HL-60/S4 treated with phorbol 12-myristate 13-acetate at 8.2 ng/mL for 4 days and 3 days (cell line): ENCODE results near the gene PDGFC.

Experiments used
- in situ Hi-C: fragments of 300-500 bp; cut with MboI; formaldehyde crosslinking; loops from 2 replicates; pipeline ENCODE4 v1.15.0; 2022; ENCODE audit warnings: low sequenced_read_pairs

PDGFC gene

GRCh38 chr4:156971676-156972378 is at the start of gene PDGFC:
TSS of gene PDGFC (minus strand) at chr4:156971799. CDS start at chr4:156970903, 896 bp downstream.
- in situ Hi-C loops: no loop called here

DNA sequence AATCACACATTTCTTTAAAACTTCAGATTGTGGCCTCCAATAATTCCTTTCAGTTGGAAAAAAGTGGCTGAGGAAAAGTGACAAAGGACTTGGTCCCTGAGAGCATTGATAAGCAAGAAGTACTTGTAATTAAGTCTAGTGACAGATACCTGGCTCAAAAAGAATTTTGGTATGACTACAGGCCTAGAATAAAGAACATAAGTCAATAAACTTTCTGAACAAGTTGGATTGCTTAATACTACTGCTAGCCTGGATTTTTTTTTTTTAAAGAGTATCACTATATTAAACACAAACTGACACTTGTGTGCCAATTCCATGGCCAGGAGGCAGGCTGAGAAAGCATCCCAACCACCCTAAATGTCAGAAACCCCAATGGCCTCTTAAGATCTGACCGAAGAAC is 49.3 kb upstream of the PDGFC start:
- in situ Hi-C loops: no loop called here

DNA sequence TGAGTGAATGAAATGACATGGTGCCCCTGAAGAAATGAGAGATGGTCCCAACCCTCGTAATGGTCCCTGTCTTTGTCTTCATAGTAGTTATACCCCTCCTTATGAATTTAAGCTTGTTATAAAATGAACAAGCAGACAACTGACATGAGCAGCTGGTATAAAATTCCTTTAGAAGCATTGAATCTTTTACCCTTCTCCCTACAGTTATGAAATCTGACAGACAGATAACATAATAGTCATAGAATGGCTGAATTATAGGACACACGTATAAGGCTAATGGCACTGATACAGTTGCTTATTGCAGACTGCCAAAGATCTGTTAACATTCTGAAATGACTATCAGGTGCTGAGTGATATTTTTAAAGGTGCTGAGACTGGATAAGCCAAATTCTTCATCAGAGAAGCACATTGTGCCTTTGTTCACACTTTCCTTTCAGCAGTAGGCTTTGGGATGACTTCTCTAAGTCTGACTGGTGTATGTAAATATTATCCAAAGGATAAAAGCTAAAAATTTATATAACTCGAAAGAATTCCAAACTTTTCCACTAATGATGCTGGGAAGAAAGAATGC is 47.4 kb upstream of the PDGFC start:
- in situ Hi-C loops: no loop called here

DNA sequence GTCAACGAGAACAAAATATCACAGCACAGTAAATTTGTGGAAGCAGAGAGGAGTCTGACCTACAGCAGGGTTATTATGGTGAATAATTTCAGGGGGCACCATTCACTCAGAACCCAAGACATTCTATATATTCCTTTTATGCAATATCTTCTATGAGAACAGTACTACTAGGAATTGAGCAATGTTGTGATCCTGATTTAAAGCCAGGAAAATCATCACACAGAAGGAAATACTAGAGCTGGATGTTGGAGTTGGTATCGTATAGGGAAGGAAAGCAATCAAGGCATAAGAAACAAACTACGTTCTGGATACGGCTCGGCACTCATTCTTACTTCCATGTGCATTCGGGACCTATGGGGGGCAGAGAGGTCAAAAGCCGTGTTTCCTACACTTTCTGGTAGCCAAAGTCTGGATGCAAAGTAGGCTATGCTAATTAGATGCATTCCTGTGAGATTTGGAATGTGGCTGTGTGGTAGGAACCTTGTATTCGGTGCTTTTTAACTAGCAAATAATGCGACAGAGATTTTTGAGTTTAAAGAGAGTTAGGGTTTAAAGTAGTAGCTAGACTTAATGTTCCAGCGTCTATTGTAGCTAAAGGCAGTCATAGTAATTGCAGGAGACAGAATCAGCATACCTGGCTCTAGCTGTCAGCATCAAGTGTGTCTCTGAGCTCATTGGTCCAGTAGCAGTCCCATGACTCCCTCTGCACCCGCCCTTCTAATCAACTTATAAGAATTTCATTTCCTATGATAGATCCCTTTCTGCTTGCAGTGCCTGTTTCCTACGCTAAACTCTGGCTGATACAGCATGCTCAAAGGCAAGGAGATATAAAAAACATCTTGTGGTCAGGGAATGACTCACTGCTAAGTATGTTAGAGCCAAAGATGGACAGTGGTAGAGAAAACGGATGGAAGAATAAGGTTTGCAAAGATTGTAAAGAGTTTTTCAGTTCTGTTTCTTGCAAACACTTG is 43.3 kb upstream of the PDGFC start:
- in situ Hi-C loops: no loop called here

DNA sequence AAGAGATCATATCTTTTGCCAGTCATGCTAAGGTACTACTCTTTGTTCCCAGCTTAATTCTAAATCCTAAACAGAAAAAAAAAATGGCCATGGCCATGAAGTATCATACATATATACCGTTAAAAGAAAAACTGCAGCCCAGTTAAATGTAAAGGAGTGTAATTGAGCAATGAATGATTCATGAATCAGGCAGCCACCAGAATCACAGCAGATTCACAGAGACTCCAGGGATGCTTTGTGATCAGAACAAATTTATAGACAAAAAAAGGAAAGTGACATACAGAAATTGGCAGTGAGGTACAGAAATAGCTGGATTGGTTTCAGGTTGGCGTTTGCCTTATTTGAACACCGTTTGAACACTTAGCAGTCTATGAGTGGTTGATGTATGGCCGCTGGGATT is 42.1 kb upstream of the PDGFC start:
- in situ Hi-C loops: no loop called here

- in situ Hi-C loops: no loop called here
These were observed 41.2 kb upstream of the PDGFC start for GRCh38 chr4:157012781-157013180.

DNA sequence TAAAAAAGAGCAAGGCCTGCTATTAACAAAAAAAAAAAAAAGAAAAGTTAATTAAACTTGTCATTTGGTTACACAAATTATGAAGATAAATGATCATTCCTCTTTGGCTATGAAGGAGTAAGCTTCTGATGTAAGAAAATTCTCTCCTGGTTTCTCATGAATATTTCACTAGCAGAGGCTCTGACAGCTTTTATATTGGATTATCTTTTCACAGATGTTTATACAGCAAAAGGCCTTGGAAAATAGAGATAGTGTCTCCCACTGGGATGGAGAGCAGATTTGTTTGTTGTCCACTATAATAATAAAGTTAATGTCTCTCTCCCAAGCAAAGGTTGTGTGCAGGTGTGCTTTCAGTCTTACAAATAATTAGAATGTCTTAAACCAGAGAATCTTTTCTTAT is 40.7 kb upstream of the PDGFC start:
- in situ Hi-C loops: no loop called here

GRCh38 chr4:157010630-157011029 is 39.0 kb upstream of the PDGFC start:
- in situ Hi-C loops: no loop called here

DNA sequence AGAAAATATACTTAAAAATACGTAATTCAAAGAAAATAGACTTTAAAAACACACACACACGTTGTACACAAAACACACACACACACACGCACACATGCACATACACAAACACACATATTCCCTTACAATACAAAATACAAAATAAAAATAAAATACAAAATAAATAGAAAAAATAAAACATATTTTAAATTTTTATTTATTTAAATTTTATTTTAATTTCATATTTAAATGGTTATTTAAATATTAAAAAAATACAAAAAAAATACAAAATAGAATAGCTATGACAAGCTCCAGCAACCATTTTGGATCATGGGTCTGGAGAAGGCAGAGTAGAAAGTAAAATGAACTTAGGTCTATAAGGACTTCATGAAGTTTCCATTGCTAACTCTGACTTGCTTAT is 34.2 kb upstream of the PDGFC start:
- in situ Hi-C loops: no loop called here

- in situ Hi-C loops: no loop called here
These were observed 33.6 kb upstream of the PDGFC start for GRCh38 chr4:157005193-157005592.

GRCh38 chr4:157004279-157005161 is 32.9 kb upstream of the PDGFC start:
- in situ Hi-C loops: no loop called here

GRCh38 chr4:156999175-156999517 is 27.5 kb upstream of the PDGFC start:
- in situ Hi-C loops: no loop called here

DNA sequence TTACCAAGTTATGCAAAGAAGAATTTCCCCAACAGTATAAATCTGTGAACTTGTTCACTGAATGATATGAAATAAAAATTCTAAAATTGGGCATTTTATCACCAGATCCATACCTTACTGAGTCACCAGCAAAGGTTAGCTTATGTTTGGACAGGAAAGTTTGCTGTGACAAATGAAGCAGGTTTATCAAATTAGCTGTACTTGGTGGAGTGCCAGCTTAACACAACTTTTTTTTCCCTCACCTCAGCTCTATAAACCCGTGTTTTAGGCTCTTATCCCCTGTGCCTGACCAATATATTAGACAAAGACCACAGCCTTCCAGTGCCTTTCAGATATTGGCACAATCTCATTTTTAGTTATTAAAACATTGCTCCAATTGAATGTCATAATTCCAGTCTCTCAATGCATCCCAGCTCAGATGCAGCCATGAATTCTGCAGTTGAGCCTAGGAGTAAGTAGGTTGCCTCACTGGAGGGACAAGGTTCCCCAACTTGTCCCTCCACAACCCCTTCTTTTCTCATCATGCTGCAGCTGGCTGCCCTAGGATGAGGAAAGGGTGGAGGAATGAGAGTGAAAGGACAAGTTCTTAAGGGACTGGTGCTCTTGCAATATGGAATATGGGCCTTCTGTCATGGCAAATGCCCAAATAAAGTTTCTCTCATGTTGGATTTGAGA is 27.0 kb upstream of the PDGFC start:
- in situ Hi-C loops: no loop called here

- in situ Hi-C loops: no loop called here
These were observed 21.3 kb upstream of the PDGFC start for GRCh38 chr4:156992943-156993342.

GRCh38 chr4:156991161-156991560 is 19.6 kb upstream of the PDGFC start:
- in situ Hi-C loops: no loop called here

GRCh38 chr4:156983366-156983765 is 11.8 kb upstream of the PDGFC start:
- in situ Hi-C loops: no loop called here

DNA sequence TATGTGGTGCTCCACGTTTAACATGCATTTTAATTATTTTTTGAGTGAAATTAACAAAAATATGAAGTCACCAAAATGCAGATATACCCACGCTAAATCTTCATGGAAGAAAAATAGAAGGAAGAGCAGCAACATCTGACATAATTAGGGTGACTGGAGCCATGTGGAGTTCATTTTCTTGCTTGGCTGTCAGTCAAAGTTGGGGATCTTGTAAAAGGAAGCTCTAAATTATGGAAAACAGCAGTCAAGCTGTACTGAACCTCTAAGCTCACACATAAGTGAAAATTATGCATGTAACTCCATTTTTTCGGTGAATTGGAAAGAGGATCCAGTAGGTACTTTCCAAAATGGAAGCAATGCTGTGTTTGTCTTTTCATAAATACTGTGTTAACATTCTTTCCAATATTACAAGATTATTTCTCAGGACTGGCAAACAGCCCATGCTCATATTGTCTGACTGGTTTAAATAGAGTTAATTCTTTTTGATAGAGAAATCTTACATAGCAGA is 9.7 kb upstream of the PDGFC start:
- in situ Hi-C loops: no loop called here

DNA sequence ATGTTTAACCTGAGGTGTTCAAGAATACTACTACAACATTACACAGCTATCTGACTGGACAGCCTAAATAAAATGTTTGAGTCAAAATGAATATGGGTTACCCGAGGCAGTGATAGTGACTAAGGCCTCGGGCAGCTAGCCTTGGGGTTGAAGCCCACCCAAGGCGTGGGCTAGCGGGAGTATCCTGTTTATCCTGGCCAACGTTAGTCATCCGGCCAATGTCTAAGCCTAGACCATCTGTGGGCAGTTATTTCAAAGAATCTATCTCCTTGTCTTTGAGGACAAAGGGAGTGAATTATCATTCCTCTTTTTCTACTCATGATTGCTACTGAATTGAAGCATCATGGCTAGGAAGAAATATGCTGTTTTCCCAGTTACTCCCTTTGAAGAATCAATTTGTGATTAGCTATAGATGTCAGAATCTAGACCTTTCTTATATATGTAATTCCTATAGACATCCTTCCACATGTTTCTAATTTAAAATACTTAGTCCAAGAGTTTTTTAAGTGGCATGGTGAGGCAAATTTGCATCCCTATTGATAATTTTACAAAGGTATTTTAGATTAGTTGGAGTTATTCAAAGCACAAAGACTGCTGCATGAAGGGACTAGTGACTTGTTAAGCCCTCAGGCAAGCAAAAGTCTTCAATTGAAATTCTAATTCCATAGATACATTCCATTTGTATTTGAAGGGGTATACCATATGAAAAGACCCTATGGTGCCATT is 6.0 kb upstream of the PDGFC start:
- in situ Hi-C loops: no loop called here

- in situ Hi-C loops: no loop called here
These were observed 4.5 kb upstream of the PDGFC start for GRCh38 chr4:156976147-156976546.
